Activated CD4-positive, alpha-beta T cell treated with anti-CD3 and anti-CD28 coated beads for 36 hours (primary cell): Measurements from ENCODE around the gene LTBP4. TPM values are rescaled to one million over a fixed set of nuclear protein-coding genes. Genes with fewer than 3 reads are reported as not detected.
"Not testable (repeated sequence)": the region's sequence is repeated elsewhere in the genome, so short reads cannot be mapped to it uniquely, and the experiment has no call there.

Source experiments
- ATAC-seq: fragments of 200-7000 bp; cut with Tn5 transposase; one replicate; pipeline ENCODE4 v1.10.0; 2021; ENCODE audit warnings: mild to moderate bottlenecking, moderate library complexity
- CTCF ChIA-PET: fragments of 350-600 bp; sonication (Branson Sonifier 250); formaldehyde crosslinking; loops from one replicate; lab custom pipeline; 2021; ENCODE audit warnings: antibody characterized with exemption; lab: Charles Lee
- POLR2A ChIA-PET: fragments of 350-600 bp; sonication (Branson Sonifier 250); formaldehyde crosslinking; loops from one replicate; lab custom pipeline; 2021; ENCODE audit warnings: antibody characterized with exemption, inconsistent platforms; lab: Charles Lee
- DNase-seq: peaks from one replicate; pipeline ENCODE4 v3.0.0-alpha.2; 2020
- H3K27ac Mint-ChIP-seq: one replicate; pipeline ENCODE4 v1.8.0; 2021; ENCODE audit warnings: mixed read lengths
- H3K27me3 Mint-ChIP-seq: one replicate; pipeline ENCODE4 v1.8.0; 2021; ENCODE audit warnings: mixed read lengths
- H3K36me3 Mint-ChIP-seq: one replicate; pipeline ENCODE4 v1.8.0; 2021; ENCODE audit warnings: low read depth, mixed read lengths
- H3K4me1 Mint-ChIP-seq: one replicate; pipeline ENCODE4 v1.8.0; 2021; ENCODE audit warnings: mixed read lengths
- H3K4me3 Mint-ChIP-seq: one replicate; pipeline ENCODE4 v1.8.0; 2021; ENCODE audit warnings: mild to moderate bottlenecking, moderate library complexity, mixed read lengths
- H3K9me3 Mint-ChIP-seq: one replicate; pipeline ENCODE4 v1.8.0; 2021; ENCODE audit warnings: low read depth, mixed read lengths
- intact Hi-C, 2 experiments: fragments of 100-400 bp; cut with DNase I in 1 of 2; cut with micrococcal nuclease in 1 of 2; formaldehyde crosslinking; loops; one replicate each; pipeline versions ENCODE4 v1.14.2 to v1.15.1; 2022 to 2024; cut with DNase I, micrococcal nuclease
- total RNA-seq, 2 experiments: library from RNA; stranded (reverse); gene quantifications; one replicate each; pipeline ENCODE4 v1.2.3, GENCODE V29; 2021

Gene LTBP4
- total RNA-seq, 2 experiments from 2014 or later: 142 to 145 TPM

- POLR2A ChIA-PET: no interaction called here
- H3K36me3 Mint-ChIP-seq: peaks cover 23% of the 10 kb centered on the region
- H3K9me3 Mint-ChIP-seq: no peaks in the 10 kb centered on the region
- DNase-seq (no peak), ATAC-seq (no peak)
- no peak overlapping the region for H3K4me3 Mint-ChIP-seq
- peaks cover 15% of the 10 kb centered on the region for H3K4me1 Mint-ChIP-seq
- CTCF ChIA-PET: no interaction called here
- H3K27ac Mint-ChIP-seq: no peak overlapping the region
- intact Hi-C loops: no loop called here
- no peaks in the 10 kb centered on the region for H3K27me3 Mint-ChIP-seq
Observed at GRCh38 chr19:40589591-40590429, 11.4 kb upstream of the LTBP4 start.

DNA sequence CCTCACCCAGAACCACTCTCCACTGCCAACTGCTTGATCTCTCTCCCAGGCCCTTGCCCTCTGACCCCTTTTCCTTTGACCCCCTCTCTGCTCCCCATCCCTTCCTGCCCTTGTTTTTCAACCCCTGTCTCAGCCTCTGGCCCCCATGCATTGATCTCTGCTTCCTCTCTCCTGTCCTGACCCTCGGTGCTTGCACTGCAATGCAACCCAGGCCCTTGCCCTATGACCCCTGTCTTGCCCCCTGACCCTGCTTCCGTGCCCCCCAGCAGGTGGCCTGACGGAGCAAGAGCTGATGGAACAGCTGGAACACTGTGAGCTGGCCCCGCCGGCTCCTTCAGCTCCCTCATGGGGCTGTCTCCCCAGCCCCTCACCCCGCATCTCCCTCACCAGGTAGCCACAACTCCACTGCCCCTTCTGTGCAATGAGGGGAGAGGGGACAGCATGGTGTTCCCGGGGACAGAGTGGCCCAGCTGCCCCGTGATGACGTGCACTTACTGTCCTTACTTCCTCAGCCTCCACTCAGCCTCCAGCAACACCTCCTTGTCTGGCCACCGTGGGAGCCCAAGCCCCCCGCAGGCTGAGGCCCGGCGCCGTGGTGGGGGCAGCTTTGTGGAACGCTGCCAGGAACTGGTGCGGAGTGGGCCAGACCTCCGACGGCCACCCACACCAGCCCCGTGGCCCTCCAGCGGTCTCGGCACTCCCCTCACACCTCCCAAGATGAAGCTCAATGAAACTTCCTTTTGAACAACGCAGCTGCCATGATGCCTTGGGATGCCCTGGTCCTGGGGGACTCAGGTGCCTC is 10.5 kb upstream of the LTBP4 start:
- Mint-ChIP-seq H3K36me3 (peaks cover 21% of the 10 kb centered on the region), H3K27ac (no peak overlapping the region), H3K4me1 (peaks cover 16% of the 10 kb centered on the region), H3K9me3 (no peaks in the 10 kb centered on the region), H3K27me3 (no peaks in the 10 kb centered on the region), H3K4me3 (no peak overlapping the region)
- no peak for DNase-seq
- ChIA-PET CTCF (interaction anchor here (1.4 kb wide), 1 partner anchor 42 kb away, joined by 4 read pairs; no protein-coding TSS in a partner anchor), POLR2A (no interaction called here)
- no peak for ATAC-seq
- intact Hi-C loops: no loop called here

DNA sequence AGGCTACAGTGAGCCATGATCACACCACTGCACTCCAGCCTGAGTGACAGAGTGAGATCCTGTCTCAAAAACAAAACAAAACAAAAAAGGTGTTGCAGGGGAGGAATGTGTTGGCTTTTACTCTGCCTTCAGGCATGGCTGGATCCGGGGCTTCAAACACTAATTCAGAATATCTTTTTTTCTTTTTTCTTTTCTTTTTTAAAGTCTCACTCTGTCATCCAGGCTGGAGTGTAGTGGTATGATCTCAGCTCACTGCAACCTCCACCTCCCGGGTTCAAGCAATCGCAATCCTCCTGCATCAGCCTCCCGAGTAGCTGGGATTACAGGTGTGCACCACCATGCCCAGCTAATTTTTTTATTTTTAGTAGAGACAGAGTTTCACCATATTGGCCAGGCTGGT is 9.4 kb upstream of the LTBP4 start:
- H3K27ac Mint-ChIP-seq, DNase-seq, intact Hi-C loops, H3K4me3 Mint-ChIP-seq, POLR2A ChIA-PET, ATAC-seq, H3K9me3 Mint-ChIP-seq, H3K27me3 Mint-ChIP-seq: not testable (repeated sequence)
- peaks cover 13% of the 10 kb centered on the region for H3K36me3 Mint-ChIP-seq
- peaks cover 10% of the 10 kb centered on the region for H3K4me1 Mint-ChIP-seq
- CTCF ChIA-PET: interaction anchor here (1.0 to 1.8 kb wide), 3 partner anchors 43 to 68 kb away, joined by 4 read pairs; no protein-coding TSS in a partner anchor

DNA sequence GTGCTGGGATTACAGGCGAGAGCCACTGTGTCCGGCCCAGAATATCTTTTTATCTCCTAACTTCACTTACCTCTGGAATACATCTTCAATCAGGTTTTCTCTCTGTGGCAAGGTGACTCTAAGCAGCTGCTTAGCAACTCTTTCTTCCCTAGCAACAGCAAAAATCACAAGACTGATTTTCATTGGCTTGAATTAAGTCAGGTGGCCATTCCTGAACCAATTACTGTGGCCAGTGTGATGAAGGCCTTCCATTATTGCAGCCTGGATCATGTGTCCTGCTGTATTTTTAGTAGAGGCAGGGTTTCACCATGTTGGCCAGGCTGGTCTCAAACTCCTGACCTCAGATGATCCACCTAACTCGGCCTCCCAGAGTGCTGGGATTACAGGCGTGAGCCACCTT is 9.0 kb upstream of the LTBP4 start:
- H3K9me3 Mint-ChIP-seq: no peaks in the 10 kb centered on the region
- peaks cover 10% of the 10 kb centered on the region for H3K36me3 Mint-ChIP-seq
- H3K27me3 Mint-ChIP-seq: peaks cover 4% of the 10 kb centered on the region
- DNase-seq (no peak), ATAC-seq (peak; percentile 70)
- ChIA-PET POLR2A (no interaction called here), CTCF (interaction anchor here (1.0 to 1.8 kb wide), 3 partner anchors 43 to 69 kb away, joined by 4 read pairs; no protein-coding TSS in a partner anchor)
- intact Hi-C loops: no loop called here
- peaks cover 10% of the 10 kb centered on the region for H3K4me1 Mint-ChIP-seq
- no peak overlapping the region for H3K27ac Mint-ChIP-seq
- no peak overlapping the region for H3K4me3 Mint-ChIP-seq

DNA sequence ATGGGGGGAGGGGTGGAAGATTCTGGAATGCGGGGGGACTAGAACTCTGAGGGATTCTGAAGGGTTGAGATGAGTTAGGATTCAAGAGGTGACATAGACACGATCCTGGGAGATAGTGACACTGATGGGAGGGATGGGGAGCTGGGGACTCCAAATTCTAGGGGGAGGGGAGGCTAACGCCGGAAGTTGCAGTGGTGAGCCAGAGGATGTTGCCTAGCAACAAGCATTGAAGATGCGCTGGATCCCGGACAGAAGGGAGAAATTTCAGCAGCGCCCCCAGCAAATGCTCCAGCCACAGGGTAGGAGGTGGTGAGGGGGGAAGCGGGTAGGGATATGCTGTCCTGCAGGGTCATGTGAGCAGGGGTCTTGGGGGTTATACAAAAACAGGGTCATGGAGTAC is 6.9 kb upstream of the LTBP4 start:
- DNase-seq (no peak), ATAC-seq (no peak)
- H3K4me3 Mint-ChIP-seq: no peak overlapping the region
- ChIA-PET POLR2A (no interaction called here), CTCF (interaction anchor here (0.9 to 1.2 kb wide), 3 partner anchors 11 to 46 kb away, joined by 3 read pairs; no protein-coding TSS in a partner anchor)
- intact Hi-C loops: no loop called here
- H3K36me3 Mint-ChIP-seq: peaks cover 4% of the 10 kb centered on the region
- peaks cover 23% of the 10 kb centered on the region for H3K4me1 Mint-ChIP-seq
- H3K27ac Mint-ChIP-seq: no peak overlapping the region
- no peaks in the 10 kb centered on the region for H3K9me3 Mint-ChIP-seq
- peaks cover 18% of the 10 kb centered on the region for H3K27me3 Mint-ChIP-seq

GRCh38 chr19:40594657-40595091 is 6.5 kb upstream of the LTBP4 start:
- Mint-ChIP-seq H3K9me3 (no peaks in the 10 kb centered on the region), H3K27me3 (peaks cover 22% of the 10 kb centered on the region), H3K36me3 (peaks cover 4% of the 10 kb centered on the region), H3K27ac (no peak overlapping the region), H3K4me1 (peaks cover 27% of the 10 kb centered on the region), H3K4me3 (no peak overlapping the region)
- ChIA-PET CTCF (interaction anchor here (0.6 to 1.2 kb wide), 6 partner anchors 11 to 46 kb away, joined by 3 read pairs; no protein-coding TSS in a partner anchor), POLR2A (no interaction called here)
- ATAC-seq (peak; percentile 14), DNase-seq (peak; percentile 50)
- intact Hi-C loops: loop anchor here in 1 of 2 experiments (5.0 kb wide), 1 partner anchor 47 kb away; no protein-coding TSS in a partner anchor

DNA sequence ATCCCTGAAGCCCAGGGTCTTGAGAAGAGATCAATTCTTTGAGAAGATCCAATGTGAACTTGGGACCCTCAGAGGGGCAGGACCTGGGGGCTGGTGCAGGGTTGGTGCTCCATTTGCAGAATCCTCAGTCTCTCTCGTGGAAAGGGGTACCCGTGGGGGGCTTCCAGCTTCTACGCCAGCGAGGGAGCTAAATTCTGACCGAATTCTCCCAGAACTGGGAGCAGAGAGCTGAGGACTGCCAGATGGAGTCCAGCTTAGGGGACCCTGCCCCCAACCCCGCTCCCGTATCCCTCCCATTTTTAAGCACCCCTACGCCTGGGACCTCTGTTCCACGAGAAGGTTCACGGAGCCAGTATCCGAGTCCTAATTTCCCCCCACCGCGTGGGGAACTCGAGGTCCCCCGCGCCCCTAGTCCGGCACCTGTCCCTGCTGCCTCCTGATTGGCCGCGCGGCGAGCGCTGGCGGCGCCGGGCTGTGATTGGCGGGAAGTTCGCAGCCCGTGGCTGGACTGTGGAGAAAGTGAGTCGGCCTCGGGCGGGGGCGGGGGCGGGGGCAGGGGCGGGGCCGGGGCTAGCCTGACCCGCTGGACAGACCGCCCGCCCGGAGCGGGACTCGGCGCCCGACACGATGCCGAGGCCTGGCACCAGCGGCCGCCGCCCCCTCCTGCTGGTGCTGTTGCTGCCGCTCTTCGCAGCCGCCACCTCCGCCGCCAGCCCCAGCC is 4.4 kb upstream of the LTBP4 start:
- peaks cover 38% of the 10 kb centered on the region for H3K4me1 Mint-ChIP-seq
- POLR2A ChIA-PET: no interaction called here

GRCh38 chr19:40597329-40597838 is 3.8 kb upstream of the LTBP4 start:
- Mint-ChIP-seq H3K4me1 (peaks cover 42% of the 10 kb centered on the region), H3K36me3 (no peaks in the 10 kb centered on the region), H3K27ac (no peak overlapping the region), H3K9me3 (no peaks in the 10 kb centered on the region), H3K4me3 (no peak overlapping the region), H3K27me3 (peaks cover 34% of the 10 kb centered on the region)
- intact Hi-C loops: loop anchor here in 1 of 2 experiments (5.0 kb wide), 1 partner anchor 50 kb away; no protein-coding TSS in a partner anchor
- POLR2A ChIA-PET: no interaction called here
- DNase-seq (no peak), ATAC-seq (no peak)
- CTCF ChIA-PET: interaction anchor here (0.7 kb wide), 2 partner anchors 31 to 146 kb away, joined by 3 to 4 read pairs; no protein-coding TSS in a partner anchor

More for the DNA sequence above, 4.4 kb upstream of the LTBP4 start:
- Mint-ChIP-seq H3K27me3 (peaks cover 32% of the 10 kb centered on the region), H3K27ac (no peak overlapping the region), H3K4me3 (no peak overlapping the region), H3K36me3 (peaks cover 2% of the 10 kb centered on the region), H3K9me3 (no peaks in the 10 kb centered on the region)
- ATAC-seq (no peak), DNase-seq (peak; percentile 63)
- CTCF ChIA-PET: interaction anchor here (0.7 to 1.0 kb wide), 3 partner anchors 32 to 146 kb away, joined by 3 to 4 read pairs (median 3); no protein-coding TSS in a partner anchor
- intact Hi-C loops: loop anchor here in 1 of 2 experiments (5.0 kb wide), 1 partner anchor 49 kb away; no protein-coding TSS in a partner anchor

DNA sequence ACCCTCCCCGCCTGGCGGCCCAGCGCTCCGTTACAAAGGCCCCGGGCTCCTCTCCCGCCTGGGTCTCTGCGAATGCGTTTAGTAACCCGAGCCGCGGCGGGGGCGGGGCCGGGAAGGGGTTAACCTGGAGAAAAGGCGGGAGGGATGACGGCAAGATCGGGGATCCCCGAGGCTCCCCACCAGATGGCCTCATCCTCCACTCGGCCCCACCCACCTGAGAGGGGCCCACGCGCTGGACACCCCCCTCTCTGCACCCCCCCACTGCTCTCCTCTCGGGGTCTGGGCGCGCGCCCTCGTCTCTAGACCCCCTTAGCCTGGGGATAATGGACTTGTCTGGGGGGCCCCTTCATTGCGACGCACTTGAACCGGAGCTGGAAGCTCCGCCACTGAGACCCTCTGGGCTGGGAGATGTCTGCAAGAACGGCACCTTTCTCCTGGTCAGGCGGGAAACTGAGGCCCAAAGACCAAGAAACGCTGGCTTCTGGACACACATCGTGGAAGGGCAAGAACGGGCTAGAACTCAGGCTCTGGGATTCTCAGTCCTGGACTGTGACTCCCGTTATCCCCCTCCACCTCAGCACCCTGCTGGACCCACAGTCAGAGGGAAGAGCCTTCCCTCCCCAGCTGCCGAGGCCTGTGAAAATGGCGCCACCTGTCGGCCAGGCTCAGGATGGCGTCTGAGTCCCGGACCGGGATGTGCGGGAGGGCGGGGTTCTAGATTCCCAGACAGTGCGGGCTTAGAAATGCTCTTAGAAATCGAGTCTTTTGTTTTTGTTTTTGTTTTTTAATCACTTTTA is 2.9 kb upstream of the LTBP4 start:
- CTCF ChIA-PET: interaction anchor here (0.5 to 2.7 kb wide), 11 partner anchors 10 to 615 kb away, joined by 3 to 15 read pairs (median 3); no protein-coding TSS in a partner anchor
- H3K27ac Mint-ChIP-seq: no peak overlapping the region
- no peaks in the 10 kb centered on the region for H3K36me3 Mint-ChIP-seq
- intact Hi-C loops: loop anchor here (1.0 to 5.0 kb wide), 8 partner anchors 22 to 460 kb away; partner anchors contain the start of gene SHKBP1 (in 1 of the 2)
- peak; percentile 92 for DNase-seq
- H3K9me3 Mint-ChIP-seq: no peaks in the 10 kb centered on the region
- peaks cover 34% of the 10 kb centered on the region for H3K27me3 Mint-ChIP-seq
- peak; percentile 71 for ATAC-seq
- POLR2A ChIA-PET: interaction anchor here (0.6 kb wide), 1 partner anchor 49 kb away, joined by 8 read pairs; no protein-coding TSS in a partner anchor
- H3K4me1 Mint-ChIP-seq: peaks cover 50% of the 10 kb centered on the region
- H3K4me3 Mint-ChIP-seq: peak overlapping the region; percentile 23

DNA sequence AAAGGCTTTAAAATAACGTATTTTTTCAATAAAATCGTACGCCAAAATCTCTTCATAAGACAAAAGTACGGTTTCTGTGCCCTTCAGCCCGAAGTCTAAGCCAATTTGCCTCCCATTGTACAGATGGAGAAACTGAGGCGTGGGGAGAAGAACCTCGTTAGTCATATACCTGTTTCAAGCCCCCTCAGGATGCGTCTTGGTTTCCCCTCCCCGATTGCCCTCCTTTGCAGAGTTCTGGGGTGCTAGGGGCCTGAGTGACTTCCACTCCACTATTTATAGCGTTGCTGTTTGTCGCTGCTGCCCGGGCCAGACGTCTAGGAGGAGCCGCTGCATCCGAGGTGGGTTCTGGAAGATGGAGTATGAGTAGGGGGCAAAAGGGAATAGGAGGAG is 2.3 kb upstream of the LTBP4 start:
- ChIA-PET CTCF (interaction anchor here (0.5 to 2.7 kb wide), 11 partner anchors 9 to 476 kb away, joined by 3 to 18 read pairs (median 4); no protein-coding TSS in a partner anchor), POLR2A (no interaction called here)
- Mint-ChIP-seq H3K9me3 (no peaks in the 10 kb centered on the region), H3K27ac (no peak overlapping the region), H3K4me1 (peaks cover 56% of the 10 kb centered on the region), H3K27me3 (peaks cover 34% of the 10 kb centered on the region), H3K4me3 (no peak overlapping the region), H3K36me3 (no peaks in the 10 kb centered on the region)
- intact Hi-C loops: loop anchor here (1.0 to 5.0 kb wide), 8 partner anchors 23 to 460 kb away; partner anchors contain the start of gene SHKBP1 (in 1 of the 2)
- DNase-seq (no peak), ATAC-seq (no peak)
